DOHH2 (cell line): ENCODE data around the gene BNC2.

Experiments used
- H3F3A ChIP-seq: fragments of 200-600 bp; sonication (generic), shearing (Covaris generic); 2 replicates; pipeline ENCODE4 v1.6.0; 2016; ENCODE audit warnings: antibody characterized with exemption, mild to moderate bottlenecking; ENCODE audit not compliant: control insufficient read depth, insufficient read depth
- H3K27ac ChIP-seq: fragments of 200-600 bp; sonication (generic); 2 replicates; pipeline ENCODE4 v1.5.1; 2014; ENCODE audit warnings: low read depth, mild to moderate bottlenecking, low read length, moderate library complexity
- H3K27me3 ChIP-seq: fragments of 200-600 bp; sonication (generic); 2 replicates; pipeline ENCODE4 v1.6.1; 2014; ENCODE audit warnings: mild to moderate bottlenecking, low read length, mixed read lengths; ENCODE audit not compliant: control insufficient read depth
- H3K36me3 ChIP-seq: fragments of 200-600 bp; sonication (generic); 2 replicates; pipeline ENCODE4 v1.6.1; 2014; ENCODE audit warnings: mild to moderate bottlenecking, low read length, moderate library complexity, mixed read lengths; ENCODE audit not compliant: control insufficient read depth
- H3K4me1 ChIP-seq: fragments of 200-600 bp; sonication (generic); 2 replicates; pipeline ENCODE4 v1.6.1; 2014; ENCODE audit warnings: mild to moderate bottlenecking, low read length, mixed read lengths; ENCODE audit not compliant: control insufficient read depth
- H3K4me2 ChIP-seq: fragments of 200-600 bp; sonication (generic); 2 replicates; pipeline ENCODE4 v1.6.0; 2014; ENCODE audit warnings: mild to moderate bottlenecking, low read length, moderate library complexity
- H3K4me3 ChIP-seq: fragments of 200-600 bp; sonication (generic); 2 replicates; pipeline ENCODE4 v1.5.1; 2014; ENCODE audit warnings: mild to moderate bottlenecking, low read length, mixed read lengths
- H3K79me2 ChIP-seq: fragments of 200-600 bp; sonication (generic); 2 replicates; pipeline ENCODE4 v1.6.1; 2014; ENCODE audit warnings: mild to moderate bottlenecking, low read length, mixed read lengths; ENCODE audit not compliant: control insufficient read depth
- H3K9me2 ChIP-seq: fragments of 200-600 bp; sonication (generic); replicated peaks from 2 replicates; pipeline ENCODE4 v1.6.1; 2014; ENCODE audit warnings: mild to moderate bottlenecking, low read length, mixed read lengths; ENCODE audit not compliant: control insufficient read depth
- H3K9me3 ChIP-seq: fragments of 200-600 bp; sonication (generic); 2 replicates; pipeline ENCODE4 v1.6.1; 2014; ENCODE audit warnings: antibody characterized with exemption, low read length, mixed read lengths; ENCODE audit not compliant: control insufficient read depth, insufficient read depth
- H4K20me1 ChIP-seq: fragments of 200-600 bp; sonication (generic); 2 replicates; pipeline ENCODE4 v1.6.0; 2014; ENCODE audit warnings: low read depth, mild to moderate bottlenecking, antibody characterized with exemption, low read length, moderate library complexity; ENCODE audit not compliant: control insufficient read depth, insufficient read depth
- CTCF ChIP-seq: fragments of 200-600 bp; sonication (generic); IDR thresholded peaks from one replicate; pipeline ENCODE4 v1.5.1; 2014; ENCODE audit warnings: antibody characterized with exemption, mild to moderate bottlenecking, low read depth, low read length; ENCODE audit not compliant: poor library complexity, severe bottlenecking
- EZH2phosphoT487 ChIP-seq: fragments of 200-600 bp; sonication (generic); IDR thresholded peaks from 2 replicates; pipeline ENCODE4 v1.6.1; 2017; ENCODE audit warnings: borderline replicate concordance, mild to moderate bottlenecking, antibody characterized with exemption, low read length, moderate library complexity, mixed read lengths

Gene BNC2

GRCh38 chr9:16501141-16501540, 369.3 kb downstream of the BNC2 start:
- no peak for TF ChIP-seq CTCF
- no peak for TF ChIP-seq EZH2phosphoT487
- no peak overlapping the region for H3K4me2 ChIP-seq
- no peaks in the 10 kb centered on the region for H3K36me3 ChIP-seq
- no peaks in the 10 kb centered on the region for H3K9me3 ChIP-seq
- H3K9me2 ChIP-seq, result no peaks in the 10 kb centered on the region
- no peaks in the 10 kb centered on the region for H3K4me1 ChIP-seq
- no peaks in the 10 kb centered on the region for H4K20me1 ChIP-seq
- H3F3A ChIP-seq, result no peaks in the 10 kb centered on the region
- H3K27ac ChIP-seq, result no peak overlapping the region
- no peak overlapping the region for H3K4me3 ChIP-seq
- no peaks in the 10 kb centered on the region for H3K27me3 ChIP-seq
- no peaks in the 10 kb centered on the region for H3K79me2 ChIP-seq

- Histone ChIP-seq H4K20me1 (no peaks in the 10 kb centered on the region), H3K79me2 (no peaks in the 10 kb centered on the region), H3K36me3 (no peaks in the 10 kb centered on the region), H3K27ac (no peak overlapping the region), H3K9me2 (no peaks in the 10 kb centered on the region), H3F3A (no peaks in the 10 kb centered on the region), H3K4me2 (no peak overlapping the region), H3K4me3 (no peak overlapping the region), H3K4me1 (no peaks in the 10 kb centered on the region), H3K27me3 (no peaks in the 10 kb centered on the region), H3K9me3 (no peaks in the 10 kb centered on the region)
- no peak for TF ChIP-seq EZH2phosphoT487
- no peak for TF ChIP-seq CTCF
These were observed 370.1 kb downstream of the BNC2 start for GRCh38 chr9:16500386-16500785.

- H3F3A ChIP-seq, result no peaks in the 10 kb centered on the region
- H3K9me3 ChIP-seq, result no peaks in the 10 kb centered on the region
- H3K4me1 ChIP-seq, result no peaks in the 10 kb centered on the region
- TF ChIP-seq EZH2phosphoT487 (no peak), CTCF (no peak)
- no peaks in the 10 kb centered on the region for H4K20me1 ChIP-seq
- H3K27me3 ChIP-seq, result no peaks in the 10 kb centered on the region
- no peak overlapping the region for H3K4me3 ChIP-seq
- H3K79me2 ChIP-seq, result no peaks in the 10 kb centered on the region
- no peaks in the 10 kb centered on the region for H3K9me2 ChIP-seq
- H3K36me3 ChIP-seq, result no peaks in the 10 kb centered on the region
- no peak overlapping the region for H3K4me2 ChIP-seq
- H3K27ac ChIP-seq, result no peak overlapping the region
These were observed 370.6 kb downstream of the BNC2 start for GRCh38 chr9:16499892-16500291.

GRCh38 chr9:16496908-16497307, 373.6 kb downstream of the BNC2 start:
- H3K27ac ChIP-seq, result no peak overlapping the region
- no peaks in the 10 kb centered on the region for H3K36me3 ChIP-seq
- no peaks in the 10 kb centered on the region for H3K9me2 ChIP-seq

More at GRCh38 chr9:16496908-16497307, 373.6 kb downstream of the BNC2 start:
- H4K20me1 ChIP-seq, result no peaks in the 10 kb centered on the region
- H3K4me3 ChIP-seq, result no peak overlapping the region
- no peaks in the 10 kb centered on the region for H3K27me3 ChIP-seq
- no peaks in the 10 kb centered on the region for H3K9me3 ChIP-seq
- no peak overlapping the region for H3K4me2 ChIP-seq
- TF ChIP-seq EZH2phosphoT487 (no peak), CTCF (no peak)
- no peaks in the 10 kb centered on the region for H3F3A ChIP-seq
- no peaks in the 10 kb centered on the region for H3K79me2 ChIP-seq
- no peaks in the 10 kb centered on the region for H3K4me1 ChIP-seq
